Neuronal stem cell (in vitro differentiated cells): ENCODE measurements around the gene PKHD1.

Source experiments
- DNase-seq: peaks from one replicate; pipeline ENCODE4 v3.0.0-alpha.2; 2013; ENCODE audit warnings: low spot score
- H2AFZ ChIP-seq: one replicate; pipeline ENCODE4 v1.6.1; 2013; ENCODE audit warnings: mild to moderate bottlenecking, low read length, inconsistent platforms
- H2AK5ac ChIP-seq: 2 replicates; pipeline ENCODE4 v1.6.1; 2013; ENCODE audit warnings: low read depth, mild to moderate bottlenecking, inconsistent platforms, low read length, moderate library complexity, mixed read lengths
- H2BK120ac ChIP-seq: 2 replicates; pipeline ENCODE4 v1.6.1; 2013; ENCODE audit warnings: low read depth, mild to moderate bottlenecking, inconsistent platforms, low read length, moderate library complexity, mixed read lengths
- H2BK12ac ChIP-seq: one replicate; pipeline ENCODE4 v1.6.1; 2013; ENCODE audit warnings: low read length, inconsistent platforms
- H2BK15ac ChIP-seq: 2 replicates; pipeline ENCODE4 v1.6.1; 2013; ENCODE audit warnings: mild to moderate bottlenecking, low read length, inconsistent platforms, mixed read lengths
- H2BK5ac ChIP-seq: one replicate; pipeline ENCODE4 v1.6.1; 2013; ENCODE audit warnings: inconsistent platforms, mild to moderate bottlenecking, low read length, moderate library complexity
- H3K14ac ChIP-seq: one replicate; pipeline ENCODE4 v1.6.1; 2013; ENCODE audit warnings: low read length, inconsistent platforms
- H3K18ac ChIP-seq: 2 replicates; pipeline ENCODE4 v1.6.1; 2013; ENCODE audit warnings: low read length, inconsistent platforms
- H3K23ac ChIP-seq: 2 replicates; pipeline ENCODE4 v1.6.1; 2013; ENCODE audit warnings: low read depth, mild to moderate bottlenecking, mixed read lengths, low read length, inconsistent platforms; ENCODE audit not compliant: poor library complexity
- H3K27ac ChIP-seq: replicated peaks from 3 replicates; pipeline ENCODE4 v1.5.1; 2013; ENCODE audit warnings: low read length, inconsistent platforms
- H3K27me3 ChIP-seq, 3 experiments: 2 replicates each; pipeline ENCODE4 v1.6.1; 2013; ENCODE audit warnings: low read length in 3 of 3, mild to moderate bottlenecking in 2 of 3, inconsistent platforms in 1 of 3, low read depth in 1 of 3, mixed read lengths in 1 of 3, moderate library complexity in 1 of 3; ENCODE audit not compliant: control insufficient read depth in 3 of 3, insufficient read depth in 3 of 3
- H3K36me3 ChIP-seq, 2 donors: replicated peaks in 1 of 2; 2 replicates each; pipeline ENCODE4 v1.6.1; 2013; ENCODE audit warnings: low read length in 2 of 2; ENCODE audit not compliant: control insufficient read depth in 2 of 2, insufficient read depth in 2 of 2
- H3K4ac ChIP-seq: 2 replicates; pipeline ENCODE4 v1.6.1; 2013; ENCODE audit warnings: inconsistent platforms, mild to moderate bottlenecking, low read length, moderate library complexity
- H3K4me1 ChIP-seq, 2 donors: 1 replicate in 1 of 2; 2 replicates in 1 of 2; pipeline ENCODE4 v1.6.1; 2013; ENCODE audit warnings: low read length in 2 of 2, low read depth in 1 of 2; ENCODE audit not compliant: control insufficient read depth in 2 of 2, insufficient read depth in 1 of 2
- H3K4me2 ChIP-seq: one replicate; pipeline ENCODE4 v1.6.1; 2013; ENCODE audit warnings: mild to moderate bottlenecking, low read length, inconsistent platforms; ENCODE audit not compliant: insufficient read depth, poor library complexity, severe bottlenecking
- H3K4me3 ChIP-seq, 2 donors: 2 replicates each; pipeline ENCODE4 v1.5.1; 2013; ENCODE audit warnings: low read length in 2 of 2, mild to moderate bottlenecking in 2 of 2, inconsistent platforms in 1 of 2, moderate library complexity in 1 of 2
- H3K79me1 ChIP-seq: one replicate; pipeline ENCODE4 v1.6.1; 2013; ENCODE audit warnings: low read depth, mild to moderate bottlenecking, inconsistent platforms, low read length, moderate library complexity
- H3K9ac ChIP-seq: one replicate; pipeline ENCODE4 v1.6.1; 2013; ENCODE audit warnings: mild to moderate bottlenecking, low read depth, low read length, inconsistent platforms; ENCODE audit not compliant: poor library complexity
- H3K9me3 ChIP-seq, 2 donors: replicated peaks in 1 of 2; 2 replicates each; pipeline versions ENCODE3 to v1.6.1; 2013; ENCODE audit warnings: low read length in 2 of 2, mild to moderate bottlenecking in 2 of 2, inconsistent platforms in 1 of 2, low read depth in 1 of 2, mixed read lengths in 1 of 2, moderate library complexity in 1 of 2; ENCODE audit not compliant: control insufficient read depth in 2 of 2, insufficient read depth in 1 of 2
- H4K8ac ChIP-seq: one replicate; pipeline ENCODE4 v1.6.1; 2013; ENCODE audit warnings: low read depth, mild to moderate bottlenecking, inconsistent platforms, low read length, moderate library complexity
- H4K91ac ChIP-seq: one replicate; pipeline ENCODE4 v1.6.1; 2013; ENCODE audit warnings: low read length, low read depth, mild to moderate bottlenecking, inconsistent platforms; ENCODE audit not compliant: poor library complexity
- WGBS, 2 donors: extraction: QIAGEN DNeasy Blood & Tissue Kit; methylation state at CpG; one replicate each; pipeline ENCODE4 v1.1.7; 2013; ENCODE audit warnings: missing lambda C conversion rate in 2 of 2, mixed read lengths in 1 of 2; ENCODE audit not compliant: insufficient read length in 2 of 2, insufficient replicate concordance in 1 of 2; ENCODE audit errors: extremely low coverage in 2 of 2; 5-methylcytosine and 5-hydroxymethylcytosine counted together

Gene PKHD1

DNA sequence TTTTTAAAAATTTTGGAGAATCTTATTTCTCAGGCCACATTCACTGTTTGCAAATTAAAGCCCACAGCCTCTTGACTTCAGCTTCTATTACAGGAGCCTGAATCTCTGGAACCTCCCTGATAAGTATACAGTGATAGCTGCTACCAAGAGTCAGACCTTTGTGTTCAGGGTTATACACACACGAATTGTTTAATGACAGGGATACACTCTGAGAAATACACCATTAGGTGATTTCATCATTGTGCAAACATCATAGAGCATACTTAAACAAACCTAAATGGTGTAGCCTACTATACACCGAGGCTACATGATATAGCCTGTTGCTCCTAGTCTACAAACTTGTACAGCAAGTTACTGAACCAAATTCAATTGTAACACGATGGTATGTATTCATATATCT lies 473.9 kb downstream of the PKHD1 start:
- Histone ChIP-seq H3K79me1 (no peaks in the 10 kb centered on the region), H2BK120ac (no peak overlapping the region), H4K91ac (no peak overlapping the region), H3K9ac (no peak overlapping the region), H3K18ac (no peak overlapping the region), H3K23ac (no peak overlapping the region), H3K4me2 (no peak overlapping the region), H3K14ac (no peak overlapping the region), H2BK5ac (no peak overlapping the region), H2BK15ac (no peak overlapping the region), H2AK5ac (no peak overlapping the region), H3K4me1 (no peaks in the 10 kb centered on the region), H3K27me3 (no peaks in the 10 kb centered on the region), H3K27ac (no peak overlapping the region), H3K9me3 (no peaks in the 10 kb centered on the region), H3K4me3 (no peak overlapping the region), H3K36me3 (no peaks in the 10 kb centered on the region), H2BK12ac (no peak overlapping the region), H3K4ac (no peak overlapping the region), H2AFZ (no peak overlapping the region), H4K8ac (no peak overlapping the region)
- no CpG with 5 or more reads among the region's 3 CpGs for WGBS, 2 donors
- no peak for DNase-seq

DNA sequence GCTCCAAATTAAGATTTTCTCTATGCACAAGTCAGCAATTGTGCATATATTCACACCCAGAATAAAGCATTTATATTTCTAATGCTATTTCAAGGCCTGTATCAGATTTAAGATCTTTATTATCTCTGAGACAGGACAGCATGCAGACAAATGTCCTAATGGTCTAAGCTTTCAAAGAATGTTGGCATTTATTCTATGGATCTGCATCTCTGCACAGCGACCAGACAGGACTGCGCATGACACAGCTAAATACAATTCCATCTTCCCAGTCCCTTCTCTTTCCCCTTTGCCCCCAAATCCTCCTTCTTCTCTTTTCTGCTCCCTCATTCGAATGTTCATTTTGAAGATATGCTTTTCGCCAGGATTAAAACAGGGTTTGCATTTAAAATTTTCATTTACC lies 478.5 kb downstream of the PKHD1 start:
- Histone ChIP-seq H2BK15ac (no peak overlapping the region), H3K27ac (no peak overlapping the region)
- no CpG with 5 or more reads among the region's 4 CpGs for WGBS, 2 donors

DNA sequence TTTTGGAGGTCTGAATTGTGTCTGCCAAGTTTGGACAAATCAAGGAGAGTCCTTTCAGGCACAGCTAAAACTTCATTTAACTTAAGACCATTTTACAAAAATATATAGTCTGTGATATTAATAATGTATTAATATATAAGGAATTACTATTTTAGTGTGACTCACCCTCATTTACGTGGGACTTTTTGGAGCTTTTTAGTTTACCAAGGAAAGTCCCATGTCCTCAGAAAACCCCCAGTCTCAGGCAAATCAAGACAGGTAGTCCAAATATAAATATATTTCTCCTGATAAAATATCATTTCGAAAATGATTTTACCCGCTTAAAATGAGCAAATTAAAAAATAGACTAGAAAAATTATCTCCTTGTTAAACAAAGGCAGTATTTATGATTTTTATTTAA lies 479.0 kb downstream of the PKHD1 start:
- Histone ChIP-seq H3K4ac (no peak overlapping the region), H3K4me1 (no peaks in the 10 kb centered on the region), H4K8ac (no peak overlapping the region), H4K91ac (no peak overlapping the region), H3K79me1 (no peaks in the 10 kb centered on the region), H3K23ac (no peak overlapping the region), H3K27me3 (no peaks in the 10 kb centered on the region), H2BK15ac (no peak overlapping the region), H3K36me3 (no peaks in the 10 kb centered on the region), H2BK120ac (no peak overlapping the region), H3K27ac (no peak overlapping the region), H3K4me2 (no peak overlapping the region), H3K9ac (no peak overlapping the region), H3K4me3 (no peak overlapping the region), H3K14ac (no peak overlapping the region), H3K18ac (no peak overlapping the region), H2BK5ac (no peak overlapping the region), H2AK5ac (no peak overlapping the region), H2BK12ac (no peak overlapping the region), H3K9me3 (no peaks in the 10 kb centered on the region), H2AFZ (no peak overlapping the region)
- DNase-seq = no peak
- WGBS, 2 donors = no CpG with 5 or more reads among the region's 3 CpGs

More for the DNA sequence above, 478.5 kb downstream of the PKHD1 start:
- Histone ChIP-seq H3K36me3 (no peaks in the 10 kb centered on the region), H2AK5ac (no peak overlapping the region), H3K4me3 (no peak overlapping the region), H3K4ac (no peak overlapping the region), H3K9ac (no peak overlapping the region), H3K27me3 (no peaks in the 10 kb centered on the region), H3K4me1 (no peaks in the 10 kb centered on the region), H2AFZ (no peak overlapping the region), H2BK120ac (no peak overlapping the region), H3K4me2 (no peak overlapping the region), H3K9me3 (no peaks in the 10 kb centered on the region), H3K79me1 (no peaks in the 10 kb centered on the region), H2BK12ac (no peak overlapping the region), H4K91ac (no peak overlapping the region), H2BK5ac (no peak overlapping the region), H4K8ac (no peak overlapping the region), H3K14ac (no peak overlapping the region), H3K18ac (no peak overlapping the region), H3K23ac (no peak overlapping the region)
- DNase-seq = no peak

DNA sequence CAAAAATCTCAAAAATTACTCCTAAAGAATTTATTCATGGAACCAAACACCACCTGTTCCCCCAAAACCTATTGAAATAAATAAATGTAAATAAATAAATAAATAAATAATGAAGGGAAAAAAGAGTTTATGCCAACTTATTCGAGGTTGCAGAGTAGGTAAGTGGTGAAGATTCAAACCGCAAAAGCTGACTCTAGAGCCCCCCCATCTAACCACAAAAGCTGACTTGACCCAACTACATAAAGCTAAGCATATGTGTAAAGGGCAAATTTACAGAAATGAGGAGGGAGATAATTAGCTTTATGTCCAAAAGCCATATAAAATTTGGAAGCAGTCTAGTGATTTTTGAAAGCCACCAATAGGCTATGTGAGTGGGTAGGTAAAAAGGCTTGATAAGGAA lies 486.9 kb downstream of the PKHD1 start:
- DNase-seq = no peak

More for the DNA sequence above, 486.9 kb downstream of the PKHD1 start:
- Histone ChIP-seq H3K27me3 (no peaks in the 10 kb centered on the region), H2BK12ac (no peak overlapping the region), H3K18ac (no peak overlapping the region), H3K4ac (no peak overlapping the region), H3K9ac (no peak overlapping the region), H2AK5ac (no peak overlapping the region), H4K8ac (no peak overlapping the region), H2BK5ac (no peak overlapping the region), H3K14ac (no peak overlapping the region), H3K4me3 (no peak overlapping the region), H3K23ac (no peak overlapping the region), H2AFZ (no peak overlapping the region), H3K4me2 (no peak overlapping the region), H3K79me1 (no peaks in the 10 kb centered on the region), H3K9me3 (peaks cover 0 to 1% of the 10 kb centered on the region in 2 donors), H2BK120ac (no peak overlapping the region), H4K91ac (no peak overlapping the region), H3K4me1 (no peaks in the 10 kb centered on the region), H3K27ac (no peak overlapping the region), H2BK15ac (no peak overlapping the region), H3K36me3 (no peaks in the 10 kb centered on the region)
- no CpG with 5 or more reads among the region's 2 CpGs for WGBS, 2 donors
